GM19240 (cell line): ENCODE results near the gene NPHP4.

Experiments
- DNase-seq: peaks from one replicate; pipeline ENCODE4 v3.0.0; 2011; ENCODE audit warnings: low spot score; ENCODE audit not compliant: insufficient read length

The NPHP4 gene

DNA sequence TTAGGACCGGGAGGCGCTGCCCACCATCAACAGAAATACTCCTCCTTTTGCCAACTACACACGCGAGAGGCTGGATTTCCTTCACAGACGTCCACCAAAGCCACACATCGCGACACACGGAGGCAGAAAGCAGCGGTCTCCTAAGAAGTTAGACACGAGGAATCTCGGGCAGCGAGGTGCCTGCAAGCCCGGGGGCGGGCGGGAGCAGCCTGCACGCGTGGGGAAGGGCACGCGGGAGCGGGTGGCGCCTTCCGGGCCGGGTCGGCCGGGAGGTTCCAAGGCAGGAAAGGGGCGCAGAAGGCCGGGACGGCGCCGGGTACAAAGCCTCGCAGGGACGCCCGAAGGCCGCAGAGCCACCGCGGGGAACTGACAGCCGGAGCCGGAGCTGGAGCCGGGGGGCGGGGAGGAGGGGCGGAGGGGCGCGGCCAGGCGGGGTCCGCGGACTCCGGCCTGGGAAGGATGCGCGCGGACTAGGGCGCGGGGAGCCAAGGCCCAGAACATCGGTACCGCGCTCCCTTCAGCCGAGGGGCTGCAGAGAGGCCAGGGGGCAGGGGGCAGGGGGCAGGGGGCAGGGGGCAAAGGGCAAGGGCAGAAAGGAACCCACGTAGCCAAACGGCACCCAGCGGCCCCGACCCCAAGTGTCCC lies 722 bp downstream of the NPHP4 start:
- peak; percentile 59 for DNase-seq

GRCh38 chr1:5990913-5991312 lies 1.3 kb downstream of the NPHP4 start:
- DNase-seq, result no peak

DNA sequence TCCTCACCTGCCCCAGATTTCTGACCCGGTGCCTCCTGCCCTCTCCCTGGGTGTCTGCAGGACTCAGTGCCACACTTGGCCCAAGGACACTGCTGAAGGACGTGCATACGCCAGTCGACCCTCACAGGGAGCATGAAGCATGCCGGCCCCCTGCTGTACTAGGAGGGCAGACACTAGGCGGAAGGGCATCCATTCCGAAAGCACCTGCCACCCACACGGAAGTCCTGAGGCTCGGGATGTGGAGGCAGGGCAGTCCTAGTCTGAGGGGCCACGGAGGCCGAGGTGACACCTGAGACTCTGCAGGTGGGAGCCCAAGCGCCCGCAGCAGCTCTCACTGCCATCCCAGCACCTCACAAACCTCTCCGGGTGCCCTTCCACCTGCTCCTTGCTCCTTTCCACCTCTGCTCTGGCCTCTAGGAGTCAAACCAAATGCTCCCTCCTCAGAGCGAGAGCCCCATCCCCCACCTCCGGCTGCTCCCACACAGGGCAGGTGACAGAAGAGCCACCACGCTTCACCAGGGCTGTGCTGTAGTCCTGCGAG lies 2.4 kb downstream of the NPHP4 start:
- DNase-seq, result no peak

DNA sequence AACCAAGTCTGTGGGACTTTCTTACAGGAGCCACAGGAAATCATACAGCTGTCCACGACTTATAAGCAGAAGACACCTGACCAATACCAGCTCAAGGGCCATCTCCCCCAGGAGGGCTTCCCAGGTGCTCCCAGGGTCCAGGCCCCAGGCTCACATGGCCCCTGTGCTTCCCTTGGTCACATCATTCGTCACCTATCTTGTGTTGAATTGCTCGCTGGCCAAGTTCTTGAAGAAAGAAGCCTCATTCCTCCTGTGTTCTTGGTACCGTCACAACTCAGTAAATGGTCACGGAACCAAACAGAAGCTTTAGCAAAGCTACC lies 3.0 kb downstream of the NPHP4 start:
- no peak for DNase-seq

DNA sequence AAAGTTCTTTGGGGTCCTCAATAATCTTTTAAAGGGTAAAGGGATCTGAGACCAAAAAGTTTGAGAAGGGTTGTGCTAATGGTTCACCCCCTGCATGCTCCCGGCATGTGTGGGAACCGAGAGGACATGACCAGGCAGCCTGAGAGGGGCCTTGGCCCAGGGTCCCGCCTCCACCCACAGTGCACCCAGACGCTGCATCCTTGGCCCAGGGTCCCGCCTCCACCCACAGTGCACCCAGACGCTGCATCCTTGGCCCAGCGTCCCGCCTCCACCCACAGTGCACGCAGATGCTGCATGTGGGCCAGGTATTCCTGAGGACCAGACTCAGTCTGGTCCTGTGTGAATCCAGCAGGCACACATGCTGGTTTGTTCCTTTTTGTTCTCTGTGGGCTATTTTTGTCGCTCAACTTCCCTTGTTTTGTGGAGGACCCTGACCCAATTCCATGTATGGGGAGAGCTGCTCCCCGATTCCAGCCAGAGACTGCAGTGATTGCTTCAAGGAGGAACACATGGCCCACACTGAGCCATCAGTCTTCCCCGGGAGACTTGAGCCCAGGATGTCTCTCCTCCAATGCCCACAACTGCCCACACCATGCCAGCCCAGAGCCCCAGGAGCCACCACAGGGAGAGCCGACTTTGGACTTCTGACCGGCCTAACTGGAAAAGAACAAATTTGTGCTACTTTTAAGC lies 3.5 kb downstream of the NPHP4 start:
- no peak for DNase-seq

GRCh38 chr1:5986018-5986417 lies 6.2 kb downstream of the NPHP4 start:
- no peak for DNase-seq

DNA sequence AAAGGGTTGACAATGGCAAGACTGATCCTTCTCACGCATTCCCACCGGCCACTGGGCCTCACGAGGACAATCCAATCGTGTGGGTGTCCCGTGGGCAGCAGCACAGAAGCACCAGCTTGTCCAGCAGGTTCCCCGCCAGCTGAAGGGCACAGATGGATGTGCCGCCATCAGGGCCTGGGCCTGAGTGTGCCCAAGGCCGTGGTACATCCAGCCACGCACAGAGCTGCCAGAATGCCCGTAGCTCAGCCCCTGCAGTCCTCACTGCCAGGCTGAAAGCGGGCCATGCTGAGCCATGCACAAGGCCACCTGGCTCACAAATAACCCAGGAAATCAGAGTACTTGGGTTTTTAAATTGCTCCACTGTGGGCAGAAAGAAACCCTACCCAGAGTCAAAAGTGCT lies 7.0 kb downstream of the NPHP4 start:
- no peak for DNase-seq

- DNase-seq, result no peak
These were observed 8.7 kb downstream of the NPHP4 start for GRCh38 chr1:5983361-5984103.

DNA sequence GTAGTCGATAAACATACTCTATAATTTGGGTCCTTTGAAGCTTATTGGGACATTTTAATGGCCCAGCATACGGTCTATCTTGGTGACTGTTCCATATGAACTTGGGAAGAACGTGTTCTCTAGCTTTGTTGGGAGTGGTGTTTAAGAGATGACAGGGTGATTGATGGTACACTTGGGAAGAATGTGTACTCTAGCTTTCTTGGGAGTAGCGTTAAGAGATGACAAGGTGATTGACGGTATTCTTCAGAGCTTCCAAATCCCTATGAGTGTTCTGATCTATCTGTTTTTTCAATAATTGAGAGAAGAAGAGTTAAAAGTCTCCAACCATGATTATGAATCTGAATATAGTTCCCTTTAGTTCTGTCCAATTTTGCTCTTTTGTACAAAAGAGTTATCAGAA lies 9.4 kb downstream of the NPHP4 start:
- no peak for DNase-seq

- no peak for DNase-seq
These were observed 9.9 kb downstream of the NPHP4 start for GRCh38 chr1:5982276-5982675.

DNA sequence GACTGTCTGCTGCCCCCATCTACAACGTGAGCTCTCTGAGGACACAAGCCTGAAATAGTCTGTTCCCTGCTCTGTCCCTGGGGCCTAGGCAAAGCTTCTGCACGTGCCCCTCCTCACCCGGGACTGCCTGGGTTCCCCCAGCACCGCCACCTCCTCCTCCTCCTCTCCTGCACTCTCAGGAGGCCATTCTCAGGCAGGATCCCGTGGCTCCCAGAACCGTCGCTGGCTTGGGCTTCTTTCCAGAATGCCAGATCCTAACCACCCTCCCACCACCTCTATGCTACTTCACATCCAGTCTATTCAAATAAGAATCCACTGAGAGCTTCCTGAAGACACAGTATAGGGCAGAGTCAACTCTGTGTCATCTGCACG lies 11.2 kb downstream of the NPHP4 start:
- no peak for DNase-seq

DNA sequence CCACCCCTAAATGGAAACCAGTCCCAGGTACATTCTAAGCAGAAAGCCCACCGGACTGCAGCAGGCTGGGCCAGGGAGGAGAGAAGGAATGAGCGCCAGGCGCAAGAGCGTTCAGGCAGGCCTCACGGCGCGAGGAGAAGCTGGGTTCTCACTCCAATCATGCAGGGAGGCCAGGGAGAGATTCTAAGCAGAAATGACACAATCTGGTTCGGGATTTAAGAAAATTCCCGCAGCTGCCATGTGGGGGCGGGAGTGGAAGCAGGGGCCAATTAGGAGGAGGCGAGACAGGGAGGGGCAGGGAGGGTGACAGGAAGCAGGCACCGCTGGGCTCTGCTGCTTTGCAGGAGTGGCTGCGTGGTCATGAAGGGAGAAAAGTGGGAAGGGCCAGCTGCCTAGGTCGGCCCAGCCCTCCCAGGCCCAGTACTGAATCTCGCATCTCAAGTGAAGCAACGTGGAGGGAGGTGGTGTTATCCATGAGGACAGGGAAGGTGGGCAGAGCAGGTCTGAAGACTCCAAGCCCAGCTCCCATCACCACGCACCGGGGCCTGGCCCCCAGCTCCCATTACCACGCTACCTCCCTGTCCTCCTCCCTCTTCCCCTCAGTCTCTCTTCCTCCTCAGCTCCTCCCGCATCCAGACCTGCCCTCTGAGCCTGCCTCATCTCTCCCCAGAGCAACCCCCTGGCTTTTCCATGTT lies 11.8 kb downstream of the NPHP4 start:
- no peak for DNase-seq

- DNase-seq, result no peak
These were observed 12.5 kb downstream of the NPHP4 start for GRCh38 chr1:5979536-5980313.

DNA sequence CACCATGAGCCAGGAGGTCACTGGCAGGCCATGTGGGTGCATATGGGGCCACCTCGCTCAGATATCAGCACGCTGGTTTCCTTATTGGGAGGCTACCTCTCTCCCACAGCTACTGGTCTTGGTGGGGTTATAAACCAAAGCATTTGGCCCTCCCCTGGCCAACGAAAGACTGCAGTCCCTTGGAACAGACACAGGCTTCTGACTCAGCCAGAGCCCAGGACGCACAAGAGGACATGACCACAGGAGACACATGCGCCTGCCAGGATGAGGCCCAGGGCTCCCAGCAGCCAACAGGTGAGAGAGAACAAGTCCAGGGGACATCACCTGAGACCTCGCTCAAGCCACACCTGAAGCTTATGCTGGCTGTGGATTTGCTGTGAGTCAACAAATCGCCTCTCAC lies 13.8 kb downstream of the NPHP4 start:
- no peak for DNase-seq

- DNase-seq, result no peak
These were observed 14.5 kb downstream of the NPHP4 start for GRCh38 chr1:5977494-5978444.

DNA sequence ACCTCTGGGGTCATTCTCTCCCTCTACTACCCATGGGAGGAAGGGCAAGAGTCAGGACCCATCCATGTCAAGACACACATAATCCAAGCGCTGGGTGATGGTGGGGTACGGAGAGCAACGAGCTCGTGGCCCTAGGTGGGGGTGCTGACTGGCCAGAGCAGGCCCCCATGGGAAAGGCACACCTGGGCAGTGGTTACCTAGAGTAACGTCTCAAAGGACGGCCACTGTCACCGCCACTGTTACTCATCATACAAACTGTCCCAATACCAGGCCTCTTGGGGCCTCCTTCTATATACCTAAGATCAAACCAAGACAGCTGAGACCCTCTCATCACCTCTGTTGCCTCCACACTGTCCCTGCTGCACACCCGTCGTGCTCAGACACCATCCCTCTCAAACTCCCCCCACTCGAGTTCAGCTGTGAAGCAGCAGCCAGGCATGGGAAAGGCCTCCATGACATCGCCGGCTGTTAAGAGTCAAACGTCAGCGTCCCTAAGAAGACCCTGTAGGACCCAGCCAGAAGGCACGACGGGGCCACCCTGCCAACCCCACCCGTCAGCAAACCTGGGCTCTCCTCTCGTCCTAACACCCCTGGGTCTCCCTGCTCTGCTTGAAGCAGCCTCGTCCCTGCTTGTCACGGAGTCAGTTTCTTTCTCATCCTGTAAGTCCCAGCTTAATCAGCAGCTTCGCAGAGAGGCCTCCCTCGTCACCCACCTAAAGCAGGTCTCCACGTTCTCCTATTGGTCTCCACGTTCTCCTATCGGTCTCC lies 15.3 kb downstream of the NPHP4 start:
- no peak for DNase-seq

DNA sequence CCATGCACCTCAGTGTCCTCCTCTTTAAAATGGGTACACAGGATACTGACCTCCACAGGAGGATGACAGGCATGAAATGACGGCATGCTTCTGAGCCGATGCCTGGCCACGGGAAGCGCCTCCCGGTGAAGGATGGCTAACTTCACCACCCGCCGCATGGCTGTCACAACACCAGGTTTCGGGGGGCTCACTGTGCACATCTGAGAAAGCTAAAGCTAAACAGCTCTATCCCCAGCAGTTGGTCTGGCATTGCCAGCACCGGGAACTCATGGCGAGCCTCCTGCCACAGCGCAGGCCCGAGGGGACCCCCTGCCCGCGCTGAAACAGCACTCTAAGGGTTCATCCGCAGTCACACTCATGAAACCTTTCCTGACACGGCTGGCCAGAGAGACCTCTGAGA lies 16.0 kb downstream of the NPHP4 start:
- no peak for DNase-seq

- no peak for DNase-seq
These were observed 16.9 kb downstream of the NPHP4 start for GRCh38 chr1:5975133-5975880.

DNA sequence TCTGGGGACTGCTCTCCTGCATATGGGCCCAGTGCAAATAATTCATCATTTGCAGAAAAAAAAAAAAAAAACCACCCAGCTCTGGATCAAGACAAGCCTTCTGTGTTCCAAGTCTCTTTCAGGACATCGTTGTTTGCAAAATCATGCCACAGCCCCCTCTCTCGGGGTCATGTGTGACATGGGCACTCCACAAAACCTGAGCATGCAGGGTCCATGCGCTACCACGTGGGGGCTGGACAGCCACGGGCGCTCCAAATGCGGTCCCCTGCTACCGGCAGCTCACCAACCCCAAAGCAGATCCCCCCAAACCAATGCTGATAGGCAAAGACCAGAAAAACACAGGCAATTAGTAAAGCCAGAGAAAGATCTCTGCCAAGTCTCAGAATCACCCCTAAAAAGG lies 17.6 kb downstream of the NPHP4 start:
- DNase-seq, result no peak
